Measurements from ENCODE around the gene ZNF813. TPM values are rescaled to one million over a fixed set of nuclear protein-coding genes. Genes with fewer than 3 reads are reported as not detected.
A peak's percentile ranks its signal among the peaks of the same experiment; 100 is the strongest.
"Not testable (repeated sequence)": the region's sequence is repeated elsewhere in the genome, so short reads cannot be mapped to it uniquely, and the experiment has no call there.

The ZNF813 gene
- total RNA-seq, 5 donors from 2014 or later (not counting 1 experiment from before 2014, with no cell fraction given): 4.4 to 7.6 (median 6.6) TPM

DNA sequence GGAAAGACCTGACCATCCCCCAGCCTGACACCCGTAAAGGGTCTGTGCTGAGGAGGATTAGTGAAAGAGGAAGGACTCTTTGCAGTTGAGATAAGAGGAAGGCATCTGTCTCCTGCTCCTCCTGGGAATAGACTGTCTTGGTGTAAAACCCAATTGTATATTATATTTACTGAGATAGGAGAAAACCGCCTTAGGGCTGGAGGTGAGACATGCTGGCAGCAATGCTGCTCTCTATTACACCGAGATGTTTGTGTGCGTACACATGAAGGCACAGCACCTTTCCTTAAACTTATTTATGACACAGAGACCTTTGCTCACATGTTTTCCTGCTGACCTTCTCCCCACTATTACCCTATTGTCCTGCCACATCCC is 30.5 kb downstream of the ZNF813 start:
- POLR2A ChIA-PET; H3K27me3 Mint-ChIP-seq; H3K4me1 ChIP-seq (ENCODE audit: control insufficient read depth in 1 of 2, extremely low read depth in 1 of 2, insufficient read depth in 2 of 2, low read length in 2 of 2); H3K27ac ChIP-seq (ENCODE audit: low read length); H3K4me1 Mint-ChIP-seq; H3K4me3 Mint-ChIP-seq; H3K27me3 ChIP-seq (replicated peaks in 1 of 2; ENCODE audit: control insufficient read depth in 2 of 2, extremely low read depth in 1 of 2, insufficient read depth in 2 of 2, low read length in 1 of 2); CTCF ChIA-PET; H3K27ac Mint-ChIP-seq; ATAC-seq (replicated peaks in 1 of 4); DNase-seq; H3K36me3 ChIP-seq (ENCODE audit: control insufficient read depth in 2 of 2, extremely low read depth in 1 of 2, insufficient read depth in 1 of 2, low read length in 1 of 2); H3K4me3 ChIP-seq (ENCODE audit: control insufficient read depth in 1 of 2, extremely low read depth in 1 of 2, low read length in 1 of 2); H3K9me3 ChIP-seq: not testable (repeated sequence)
- H3K36me3 Mint-ChIP-seq: peaks cover 17% of the 10 kb centered on the region
- H3K9me3 Mint-ChIP-seq: peaks cover 10 to 49% (median 44%) of the 10 kb centered on the region in 3 donors
- no CpG with 5 or more reads among the region's 4 CpGs for WGBS (ENCODE audit: insufficient coverage)

DNA sequence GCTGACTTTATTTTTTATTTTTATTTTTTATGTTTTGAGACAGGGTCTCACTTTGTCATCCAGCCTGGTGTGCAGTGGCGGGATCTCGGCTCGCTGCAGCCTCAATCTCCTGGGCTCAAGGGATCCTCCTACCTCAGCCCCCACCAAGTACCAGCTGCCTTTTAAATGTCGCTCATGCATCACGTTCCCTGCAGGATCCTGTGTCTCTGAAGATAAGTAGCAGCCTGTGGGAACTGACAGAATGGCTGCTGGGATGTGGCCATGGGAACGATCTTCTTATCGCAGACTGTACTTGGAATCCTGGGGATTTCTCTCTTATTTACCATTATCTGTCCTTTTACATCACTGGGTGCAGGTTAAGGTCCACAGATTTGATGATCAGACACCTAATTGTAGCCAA is 35.6 kb downstream of the ZNF813 start:
- CTCF ChIA-PET; H3K36me3 Mint-ChIP-seq; H3K9me3 ChIP-seq; H3K4me3 ChIP-seq (ENCODE audit: control insufficient read depth in 1 of 2, extremely low read depth in 1 of 2, low read length in 1 of 2); H3K4me1 Mint-ChIP-seq; H3K27ac Mint-ChIP-seq; H3K4me1 ChIP-seq (ENCODE audit: control insufficient read depth in 1 of 2, extremely low read depth in 1 of 2, insufficient read depth in 2 of 2, low read length in 2 of 2); DNase-seq; H3K27ac ChIP-seq (ENCODE audit: low read length); H3K36me3 ChIP-seq (ENCODE audit: control insufficient read depth in 2 of 2, extremely low read depth in 1 of 2, insufficient read depth in 1 of 2, low read length in 1 of 2); H3K4me3 Mint-ChIP-seq; POLR2A ChIA-PET; ATAC-seq (replicated peaks in 1 of 4): not testable (repeated sequence)
- Mint-ChIP-seq H3K9me3 (peaks cover 5 to 27% (median 20%) of the 10 kb centered on the region in 3 donors), H3K27me3 (peaks cover 15% of the 10 kb centered on the region in 2 donors)
- no CpG with 5 or more reads among the region's 7 CpGs for WGBS (ENCODE audit: insufficient coverage)
- peaks cover 2 to 10% of the 10 kb centered on the region in 2 experiments for H3K27me3 ChIP-seq (replicated peaks in 1 of 2; ENCODE audit: control insufficient read depth in 2 of 2, extremely low read depth in 1 of 2, insufficient read depth in 2 of 2, low read length in 1 of 2)

DNA sequence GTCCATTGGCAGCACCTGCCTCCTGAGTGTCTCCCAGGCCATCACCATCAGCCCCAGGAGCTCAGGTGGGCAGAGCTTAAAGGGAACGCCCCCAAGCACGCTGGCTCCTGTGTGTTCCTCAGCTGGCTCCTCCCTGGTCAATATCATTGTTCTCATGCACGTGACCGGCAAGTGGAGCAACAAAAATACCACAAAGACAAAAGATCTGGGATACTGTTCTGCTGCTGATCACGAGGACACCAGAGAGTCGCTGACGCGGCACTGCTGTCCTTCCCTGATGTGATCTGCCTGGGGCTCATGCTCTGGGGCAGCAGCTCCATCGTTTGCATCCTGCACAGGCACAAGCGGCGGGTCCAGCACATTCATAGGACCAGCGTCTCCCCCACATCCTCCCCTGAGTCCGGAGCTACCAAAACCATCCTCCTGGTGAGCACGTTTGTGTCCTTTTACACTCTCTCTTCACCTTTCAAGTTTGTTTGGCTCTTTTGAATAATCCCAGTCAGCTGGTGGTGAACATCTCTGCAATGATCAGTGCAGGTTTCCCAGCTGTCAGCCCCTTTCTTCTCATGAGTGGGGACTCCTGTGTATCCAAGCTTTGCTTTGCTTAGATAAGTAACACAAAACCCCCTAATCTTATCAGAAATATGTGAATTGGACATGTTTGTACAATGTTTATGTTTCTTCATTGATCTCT is 36.3 kb downstream of the ZNF813 start:
- H3K4me1 ChIP-seq (ENCODE audit: control insufficient read depth in 1 of 2, extremely low read depth in 1 of 2, insufficient read depth in 2 of 2, low read length in 2 of 2); H3K4me3 ChIP-seq (ENCODE audit: control insufficient read depth in 1 of 2, extremely low read depth in 1 of 2, low read length in 1 of 2); H3K27ac Mint-ChIP-seq; H3K36me3 Mint-ChIP-seq; CTCF ChIA-PET; H3K4me1 Mint-ChIP-seq; DNase-seq; POLR2A ChIA-PET; H3K36me3 ChIP-seq (ENCODE audit: control insufficient read depth in 2 of 2, extremely low read depth in 1 of 2, insufficient read depth in 1 of 2, low read length in 1 of 2); H3K9me3 ChIP-seq; H3K27ac ChIP-seq (ENCODE audit: low read length): not testable (repeated sequence)
- peaks cover 2 to 10% of the 10 kb centered on the region in 2 experiments for H3K27me3 ChIP-seq (replicated peaks in 1 of 2; ENCODE audit: control insufficient read depth in 2 of 2, extremely low read depth in 1 of 2, insufficient read depth in 2 of 2, low read length in 1 of 2)
- Mint-ChIP-seq H3K9me3 (peaks cover 0 to 22% (median 16%) of the 10 kb centered on the region in 3 donors), H3K4me3 (peak overlapping the region in 1 of 3 donors; percentile 23), H3K27me3 (peaks cover 18 to 20% of the 10 kb centered on the region in 2 donors)
- ATAC-seq (replicated peaks in 1 of 4): peak in 1 of 4 experiments; percentile 20
- WGBS (ENCODE audit: insufficient coverage): no CpG with 5 or more reads among the region's 14 CpGs

DNA sequence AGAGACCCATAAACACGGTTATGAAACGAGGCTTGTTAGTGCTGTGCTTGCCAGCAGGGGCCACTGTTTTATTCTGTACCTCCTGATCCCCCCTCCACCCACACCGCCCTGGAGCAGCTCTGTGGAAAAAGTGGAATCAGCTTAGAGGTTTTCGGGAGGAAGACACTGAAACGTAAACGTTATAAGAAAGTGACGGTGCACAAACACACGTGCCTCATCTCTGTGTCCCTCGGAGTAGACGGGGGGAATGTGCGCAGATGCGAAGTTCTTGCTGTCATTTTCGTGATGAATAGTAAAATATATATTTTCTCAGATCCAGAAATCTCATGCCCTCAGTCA is 36.8 kb downstream of the ZNF813 start:
- DNase-seq; H3K27ac Mint-ChIP-seq; H3K4me1 ChIP-seq (ENCODE audit: control insufficient read depth in 1 of 2, extremely low read depth in 1 of 2, insufficient read depth in 2 of 2, low read length in 2 of 2); CTCF ChIA-PET; H3K36me3 Mint-ChIP-seq; H3K4me3 ChIP-seq (ENCODE audit: control insufficient read depth in 1 of 2, extremely low read depth in 1 of 2, low read length in 1 of 2); POLR2A ChIA-PET; H3K4me1 Mint-ChIP-seq; H3K9me3 ChIP-seq; H3K27ac ChIP-seq (ENCODE audit: low read length); H3K36me3 ChIP-seq (ENCODE audit: control insufficient read depth in 2 of 2, extremely low read depth in 1 of 2, insufficient read depth in 1 of 2, low read length in 1 of 2): not testable (repeated sequence)
- Mint-ChIP-seq H3K9me3 (peaks cover 0 to 19% (median 13%) of the 10 kb centered on the region in 3 donors), H3K4me3 (peak overlapping the region in 1 of 3 donors; percentile 23), H3K27me3 (peaks cover 22% of the 10 kb centered on the region in 2 donors)
- H3K27me3 ChIP-seq (replicated peaks in 1 of 2; ENCODE audit: control insufficient read depth in 2 of 2, extremely low read depth in 1 of 2, insufficient read depth in 2 of 2, low read length in 1 of 2): peaks cover 2 to 10% of the 10 kb centered on the region in 2 experiments
- ATAC-seq (replicated peaks in 1 of 4): peak in 1 of 4 experiments; percentile 49
- WGBS (ENCODE audit: insufficient coverage): no CpG with 5 or more reads among the region's 13 CpGs

DNA sequence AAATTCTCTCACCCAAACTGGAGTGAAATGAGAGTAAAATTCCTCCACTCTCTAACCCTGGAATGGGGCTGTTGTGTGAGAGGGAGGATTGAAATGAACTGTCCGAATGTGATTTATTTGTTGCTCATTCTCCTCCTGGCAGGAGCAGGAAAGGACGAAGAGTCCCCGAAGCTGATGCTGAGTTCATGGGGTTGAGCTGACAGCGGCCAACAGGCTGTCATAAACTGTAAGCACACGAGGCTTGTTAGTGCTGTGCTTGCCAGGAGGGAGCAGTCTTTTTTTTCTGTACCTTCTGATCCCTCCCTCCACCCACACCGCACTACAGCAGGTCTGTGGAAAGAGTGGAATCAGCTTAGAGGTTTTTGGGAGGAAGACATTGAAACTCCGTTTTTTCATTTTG is 37.4 kb downstream of the ZNF813 start:
- Mint-ChIP-seq H3K4me3 (no peak overlapping the region), H3K27me3 (peaks cover 22 to 28% of the 10 kb centered on the region in 2 donors), H3K27ac (no peak overlapping the region), H3K9me3 (peaks cover 0 to 17% (median 13%) of the 10 kb centered on the region in 3 donors), H3K36me3 (no peaks in the 10 kb centered on the region), H3K4me1 (peaks cover 0 to 1% (median 0%) of the 10 kb centered on the region in 3 donors)
- ATAC-seq (replicated peaks in 1 of 4) (no peak), DNase-seq (no peak)
- Histone ChIP-seq H3K27ac (ENCODE audit: low read length) (no peak overlapping the region), H3K4me3 (ENCODE audit: control insufficient read depth in 1 of 2, extremely low read depth in 1 of 2, low read length in 1 of 2) (no peak overlapping the region), H3K9me3 (no peaks in the 10 kb centered on the region), H3K36me3 (ENCODE audit: control insufficient read depth in 2 of 2, extremely low read depth in 1 of 2, insufficient read depth in 1 of 2, low read length in 1 of 2) (no peaks in the 10 kb centered on the region), H3K27me3 (replicated peaks in 1 of 2; ENCODE audit: control insufficient read depth in 2 of 2, extremely low read depth in 1 of 2, insufficient read depth in 2 of 2, low read length in 1 of 2) (peaks cover 2 to 10% of the 10 kb centered on the region in 2 experiments), H3K4me1 (ENCODE audit: control insufficient read depth in 1 of 2, extremely low read depth in 1 of 2, insufficient read depth in 2 of 2, low read length in 2 of 2) (no peaks in the 10 kb centered on the region)
- POLR2A ChIA-PET: no interaction called here
- WGBS (ENCODE audit: insufficient coverage): no CpG with 5 or more reads among the region's 7 CpGs
- CTCF ChIA-PET: no interaction called here

DNA sequence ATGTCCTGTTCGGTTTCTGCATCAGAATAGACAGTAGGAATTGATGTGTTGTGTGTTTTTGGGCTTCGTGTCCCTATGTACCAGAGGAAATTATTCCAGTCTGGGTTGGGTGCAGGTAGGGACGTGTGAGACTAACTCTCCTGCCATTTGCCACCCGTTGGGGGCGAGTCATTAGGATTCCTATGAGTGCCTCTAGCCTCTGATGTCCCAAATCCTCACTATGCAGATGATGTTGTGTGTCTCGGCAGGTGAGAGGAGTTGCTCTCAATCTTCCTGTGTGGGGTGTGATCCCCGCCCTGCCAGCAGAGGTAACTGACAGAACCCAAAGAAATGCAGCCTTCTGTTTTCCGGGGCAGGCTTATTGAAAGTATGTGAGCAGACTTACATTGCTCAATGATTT is 39.2 kb downstream of the ZNF813 start:
- WGBS (ENCODE audit: insufficient coverage): 78% methylated on average over 4 of the region's 8 CpGs
- H3K9me3 ChIP-seq: no peaks in the 10 kb centered on the region
- no peak overlapping the region for H3K27ac Mint-ChIP-seq
- H3K27me3 Mint-ChIP-seq: peaks cover 19 to 29% of the 10 kb centered on the region in 2 donors
- peaks cover 0 to 9% (median 8%) of the 10 kb centered on the region in 3 donors for H3K9me3 Mint-ChIP-seq
- H3K4me3 Mint-ChIP-seq: no peak overlapping the region
- peaks cover 2 to 10% of the 10 kb centered on the region in 2 experiments for H3K27me3 ChIP-seq (replicated peaks in 1 of 2; ENCODE audit: control insufficient read depth in 2 of 2, extremely low read depth in 1 of 2, insufficient read depth in 2 of 2, low read length in 1 of 2)
- peaks cover 0 to 1% (median under 1%) of the 10 kb centered on the region in 3 donors for H3K4me1 Mint-ChIP-seq
- no peaks in the 10 kb centered on the region for H3K36me3 ChIP-seq (ENCODE audit: control insufficient read depth in 2 of 2, extremely low read depth in 1 of 2, insufficient read depth in 1 of 2, low read length in 1 of 2)
- H3K4me3 ChIP-seq (ENCODE audit: control insufficient read depth in 1 of 2, extremely low read depth in 1 of 2, low read length in 1 of 2): no peak overlapping the region
- ATAC-seq (replicated peaks in 1 of 4) (no peak), DNase-seq (no peak)
- no peaks in the 10 kb centered on the region for H3K36me3 Mint-ChIP-seq
- no peak overlapping the region for H3K27ac ChIP-seq (ENCODE audit: low read length)
- no peaks in the 10 kb centered on the region for H3K4me1 ChIP-seq (ENCODE audit: control insufficient read depth in 1 of 2, extremely low read depth in 1 of 2, insufficient read depth in 2 of 2, low read length in 2 of 2)
- ChIA-PET POLR2A (no interaction called here), CTCF (no interaction called here)

All from T-cell (primary cell).